Keratinocyte (primary cell): ENCODE measurements around the gene FBXO44.

Experiments used
- EZH2 ChIP-seq: IDR thresholded peaks from one replicate; pipeline ENCODE4 v1.6.1; 2012; ENCODE audit warnings: inconsistent platforms, mild to moderate bottlenecking, low read length, moderate library complexity
- TF ChIP-seq, protein P1 (sequence below), 3 experiments: IDR thresholded peaks in 1 of 3; conservative IDR thresholded peaks in 1 of 3; optimal IDR thresholded peaks in 1 of 3; 2 replicates in 2 of 3; 3 replicates in 1 of 3; pipeline versions ENCODE3 to v1.5.1; 2011; ENCODE audit warnings: low read length in 3 of 3, mild to moderate bottlenecking in 3 of 3, moderate library complexity in 2 of 3, control low read depth in 1 of 3, inconsistent platforms in 1 of 3; ENCODE audit not compliant: insufficient read depth in 2 of 3; ENCODE audit errors: extremely low read depth in 1 of 3

DNA sequence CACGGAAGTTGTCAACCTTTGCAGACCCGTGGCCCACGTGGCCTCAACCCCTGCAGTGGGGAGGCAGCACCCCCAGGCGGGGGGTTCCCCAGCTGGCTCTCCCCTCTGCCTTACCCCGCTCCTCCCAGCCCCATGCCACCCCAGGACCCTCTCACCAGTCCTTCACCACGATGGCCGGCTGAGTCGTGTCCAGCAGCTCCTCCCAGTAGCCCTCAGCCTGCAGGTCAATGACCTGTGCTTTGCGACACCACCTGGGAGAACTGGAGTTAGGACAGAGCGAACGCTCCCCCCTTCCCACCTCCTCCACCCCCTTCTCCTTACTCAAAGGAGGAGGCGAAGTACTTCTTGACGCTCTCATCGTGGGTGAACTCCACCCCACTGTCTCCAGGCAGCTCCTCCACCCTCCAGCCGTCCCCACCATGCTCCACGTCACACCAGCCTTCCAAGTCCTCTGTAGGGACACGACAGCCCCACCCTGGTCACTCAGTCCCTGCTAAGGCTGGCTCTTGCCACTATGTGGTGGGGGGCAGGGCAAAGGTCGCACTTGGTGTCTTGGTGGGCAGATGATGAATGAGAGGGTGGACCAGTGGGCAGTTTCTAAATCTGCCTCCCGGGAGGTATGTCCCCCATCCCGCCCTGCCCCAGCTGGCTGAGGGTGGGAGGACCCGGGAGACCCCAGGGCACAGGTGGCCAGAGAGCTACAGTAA lies 4.9 kb upstream of the FBXO44 start:
- no peak for TF ChIP-seq EZH2
- TF ChIP-seq, protein P1, sequence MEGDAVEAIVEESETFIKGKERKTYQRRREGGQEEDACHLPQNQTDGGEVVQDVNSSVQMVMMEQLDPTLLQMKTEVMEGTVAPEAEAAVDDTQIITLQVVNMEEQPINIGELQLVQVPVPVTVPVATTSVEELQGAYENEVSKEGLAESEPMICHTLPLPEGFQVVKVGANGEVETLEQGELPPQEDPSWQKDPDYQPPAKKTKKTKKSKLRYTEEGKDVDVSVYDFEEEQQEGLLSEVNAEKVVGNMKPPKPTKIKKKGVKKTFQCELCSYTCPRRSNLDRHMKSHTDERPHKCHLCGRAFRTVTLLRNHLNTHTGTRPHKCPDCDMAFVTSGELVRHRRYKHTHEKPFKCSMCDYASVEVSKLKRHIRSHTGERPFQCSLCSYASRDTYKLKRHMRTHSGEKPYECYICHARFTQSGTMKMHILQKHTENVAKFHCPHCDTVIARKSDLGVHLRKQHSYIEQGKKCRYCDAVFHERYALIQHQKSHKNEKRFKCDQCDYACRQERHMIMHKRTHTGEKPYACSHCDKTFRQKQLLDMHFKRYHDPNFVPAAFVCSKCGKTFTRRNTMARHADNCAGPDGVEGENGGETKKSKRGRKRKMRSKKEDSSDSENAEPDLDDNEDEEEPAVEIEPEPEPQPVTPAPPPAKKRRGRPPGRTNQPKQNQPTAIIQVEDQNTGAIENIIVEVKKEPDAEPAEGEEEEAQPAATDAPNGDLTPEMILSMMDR (optimal IDR thresholded peaks at IDR 0.05 in 1 of 3, IDR thresholded peaks at IDR 0.05 in 1 of 3, conservative IDR thresholded peaks at IDR 0.05 in 1 of 3; ENCODE audit: extremely low read depth in 1 of 3, insufficient read depth in 2 of 3, low read length in 3 of 3), result no peak
